ENCODE data around the gene MAGEA1. TPM values are rescaled to one million over a fixed set of nuclear protein-coding genes. Genes with fewer than 3 reads are reported as not detected.

MAGEA1 gene
- total and polyA plus RNA-seq, 2 donors (not counting 3 experiments of a cell fraction or from before 2014, with no cell fraction given), result not detected

- no peak for FAIRE-seq
- intact Hi-C loops (cut with micrococcal nuclease) (no loop called here), dilution Hi-C loops (cut with MboI; ENCODE audit: extremely low pct_ligation_motif_present, low sequenced_read_pairs) (no loop called here)
- ChIA-PET CTCF (interaction anchor here (1.0 kb wide), 1 partner anchor 12 kb away, joined by 3 read pairs; no protein-coding TSS in a partner anchor), POLR2A (no interaction called here)
- no peak overlapping the region for H3K4me3 ChIP-seq (replicated peaks in 1 of 3; ENCODE audit: insufficient read depth in 1 of 3, low read depth in 1 of 3, low read length in 3 of 3)
- no peak overlapping the region for H3K27ac ChIP-seq (ENCODE audit: insufficient read depth, low read depth, low read length)
- no peak for DNase-seq (ENCODE audit: low read depth, low spot score)
- no TSS peak for BruUV-seq (replicated peaks)
- H3K9me1 ChIP-seq (replicated peaks; ENCODE audit: control insufficient read depth, extremely low read depth, insufficient read depth, low read length), result no peaks in the 10 kb centered on the region
- H3K9me3 ChIP-seq (replicated peaks; ENCODE audit: control insufficient read depth, insufficient read depth, low read length), result no peaks in the 10 kb centered on the region
- H3K4me2 ChIP-seq (ENCODE audit: insufficient read depth, low read length), result no peak overlapping the region
- no peak for TF ChIP-seq POLR2A (IDR thresholded peaks at IDR 0.05; ENCODE audit: low read depth, low read length)
- no peak for TF ChIP-seq POLR2AphosphoS5 (IDR thresholded peaks at IDR 0.05; ENCODE audit: insufficient read depth, low read depth, low read length)
- no peak for TF ChIP-seq JUN (IDR thresholded peaks at IDR 0.05; ENCODE audit: borderline replicate concordance, insufficient read depth, insufficient read length, low read depth)
- TF ChIP-seq MAX (IDR thresholded peaks at IDR 0.05; ENCODE audit: insufficient read depth, insufficient read length), result no peak
- TF ChIP-seq MYC (IDR thresholded peaks at IDR 0.05; ENCODE audit: low read depth, low read length), result no peak
- TF ChIP-seq FOS (IDR thresholded peaks at IDR 0.05; ENCODE audit: borderline replicate concordance, insufficient read depth, low read length), result no peak
- TF ChIP-seq GATA2 (IDR thresholded peaks at IDR 0.05; ENCODE audit: insufficient read depth, insufficient read length, low read depth, low read length), result no peak
- no peak for TF ChIP-seq EZH2 (IDR thresholded peaks at IDR 0.05; ENCODE audit: borderline replicate concordance, low read depth, low read length, severe bottlenecking)
- TF ChIP-seq CTCF (IDR thresholded peaks at IDR 0.05; ENCODE audit: extremely low read depth in 1 of 2, insufficient read depth in 1 of 2, low read depth in 1 of 2, low read length in 2 of 2), result no peak
- no peak overlapping the region for H3K9ac ChIP-seq (replicated peaks; ENCODE audit: extremely low read depth, insufficient read depth, low read length)
- no peaks in the 10 kb centered on the region for H3K4me1 ChIP-seq (ENCODE audit: control insufficient read depth, extremely low read depth, insufficient read depth, low read length)
- no peaks in the 10 kb centered on the region for H3K27me3 ChIP-seq (ENCODE audit: control insufficient read depth in 2 of 2, insufficient read depth in 2 of 2, low read length in 2 of 2)
- no peaks in the 10 kb centered on the region for H3K79me2 ChIP-seq (ENCODE audit: control insufficient read depth, insufficient read depth, low read length)
- no peaks in the 10 kb centered on the region for H4K20me1 ChIP-seq (replicated peaks; ENCODE audit: control insufficient read depth, extremely low read depth, insufficient read depth, low read length)
- H3K36me3 ChIP-seq (ENCODE audit: control insufficient read depth in 2 of 2, extremely low read depth in 1 of 2, insufficient read depth in 2 of 2, low read length in 2 of 2), result no peaks in the 10 kb centered on the region
- H2AFZ ChIP-seq (ENCODE audit: low read depth, low read length), result no peak overlapping the region
Observed at GRCh38 chrX:153161952-153162351, 17.1 kb upstream of the MAGEA1 start.

Measured in endothelial cell of umbilical vein (primary cell).